Stimulated activated CD4-positive, alpha-beta T cell treated with anti-CD3 and anti-CD28 coated beads, TNF-alpha, amount 100 ng/mL, for 1 hour (primary cell): Measurements from ENCODE around the gene ADRA2A.

Experiments used
- DNase-seq, 3 donors: peaks; one replicate each; pipeline ENCODE4 v3.0.0-alpha.2; 2020; ENCODE audit warnings: low read depth in 3 of 3, low spot score in 1 of 3

The ADRA2A gene

DNA sequence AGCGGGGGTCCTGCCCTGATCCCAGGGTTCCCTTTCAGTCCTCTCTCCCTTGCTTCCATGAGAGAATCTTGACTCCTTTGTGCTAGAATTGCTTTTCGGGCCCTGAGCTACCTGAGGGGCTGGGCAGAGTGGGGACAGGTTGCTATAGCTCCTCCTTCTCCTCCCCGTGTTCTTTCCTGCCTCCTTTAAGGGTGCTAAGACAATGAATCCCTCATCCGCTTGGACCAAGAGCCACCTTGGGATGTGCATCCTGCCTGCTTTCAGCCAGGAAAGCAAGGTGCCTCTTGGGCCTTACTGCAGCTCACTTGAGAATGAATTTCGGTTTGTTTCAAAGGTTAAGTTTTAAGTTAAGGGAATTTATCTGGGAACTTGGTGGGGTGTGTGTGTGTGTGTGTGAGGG is 53.6 kb downstream of the ADRA2A start:
- no peak for DNase-seq
